Esophagus (tissue), 2 donors: ENCODE results near the gene OR6F1. TPM values are rescaled to one million over a fixed set of nuclear protein-coding genes. Genes with fewer than 3 reads are reported as not detected.
"Not testable (repeated sequence)": the region's sequence is repeated elsewhere in the genome, so short reads cannot be mapped to it uniquely, and the experiment has no call there.

Experiments used
- H3K27ac ChIP-seq, 2 donors: one replicate each; pipeline ENCODE4 v1.5.1; 2013; ENCODE audit warnings: low read depth in 2 of 2, mild to moderate bottlenecking in 2 of 2, inconsistent platforms in 1 of 2, low read length in 1 of 2, moderate library complexity in 1 of 2
- H3K27me3 ChIP-seq, 2 donors: one replicate each; pipeline ENCODE4 v1.6.1; 2013; ENCODE audit warnings: low read length in 2 of 2, control low read depth in 1 of 2, mild to moderate bottlenecking in 1 of 2; ENCODE audit not compliant: insufficient read depth in 2 of 2, control insufficient read depth in 1 of 2
- H3K36me3 ChIP-seq, 2 donors: one replicate each; pipeline ENCODE4 v1.6.1; 2013; ENCODE audit warnings: low read length in 1 of 2; ENCODE audit not compliant: control insufficient read depth in 2 of 2, insufficient read depth in 2 of 2
- H3K4me1 ChIP-seq, 2 donors: one replicate each; pipeline ENCODE4 v1.6.1; 2013; ENCODE audit warnings: low read length in 1 of 2; ENCODE audit not compliant: control insufficient read depth in 2 of 2, insufficient read depth in 2 of 2
- H3K4me3 ChIP-seq, 2 donors: one replicate each; pipeline ENCODE4 v1.5.1; 2013; ENCODE audit warnings: low read length in 2 of 2, mild to moderate bottlenecking in 2 of 2, low read depth in 1 of 2, moderate library complexity in 1 of 2
- H3K9me3 ChIP-seq, 2 donors: one replicate each; pipeline ENCODE4 v1.6.1; 2013; ENCODE audit warnings: mild to moderate bottlenecking in 2 of 2, low read depth in 1 of 2, low read length in 1 of 2, moderate library complexity in 1 of 2; ENCODE audit not compliant: control insufficient read depth in 2 of 2, insufficient read depth in 1 of 2
- WGBS, 2 donors: extraction: QIAGEN DNeasy Blood & Tissue Kit; methylation state at CpG; one replicate each; pipeline ENCODE4 v1.1.7; 2013; 5-methylcytosine and 5-hydroxymethylcytosine counted together
- polyA plus RNA-seq, 2 donors: library from polyadenylated mRNA; stranded (reverse); fragments of 200-250 nt; gene quantifications; one replicate each; pipeline ENCODE4 v1.2.3, GENCODE V29; 2013
- donor health status: healthy with polysubstance abuse.
- donor health status: Bipolar disorder and iron deficiency.

Gene OR6F1
- polyA plus RNA-seq = not detected

GRCh38 chr1:247716546-247716945 is at the start of gene OR6F1:
TSS of gene OR6F1 (minus strand) at chr1:247716646. CDS start at chr1:247712755, 3,891 bp downstream.
- 85 to 86% methylated on average over 3 of the region's 3 CpGs for WGBS, 2 donors
- no peaks in the 10 kb centered on the region for H3K36me3 ChIP-seq
- H3K27me3 ChIP-seq = no peaks in the 10 kb centered on the region
- no peak within 1 kb of the TSS for H3K4me3 ChIP-seq
- H3K27ac ChIP-seq = no peak within 1 kb of the TSS
- no peaks in the 10 kb centered on the region for H3K4me1 ChIP-seq
- H3K9me3 ChIP-seq = peaks cover 0 to 9% of the 10 kb centered on the region in 2 donors

DNA sequence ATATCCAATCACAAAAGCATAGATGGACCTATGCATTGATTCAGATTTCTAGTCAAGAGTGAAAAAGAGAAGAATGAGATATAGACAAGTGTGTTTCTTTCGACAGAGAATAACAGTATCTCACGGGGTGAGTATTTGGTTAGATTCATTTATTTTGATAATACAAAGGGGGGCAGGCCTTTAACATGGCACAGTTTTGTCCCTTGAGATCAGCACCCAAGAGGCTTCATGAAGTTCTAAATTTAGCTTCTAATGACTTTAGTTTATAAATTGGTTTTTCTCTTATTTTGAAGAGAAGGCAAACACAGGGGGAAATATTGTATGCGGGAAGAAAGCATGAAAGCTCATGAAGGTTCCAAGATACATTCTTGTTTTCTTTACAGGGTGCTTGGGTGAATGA is 44.0 kb upstream of the OR6F1 start, which contains the start of gene OR1C1:
OR1C1 (minus strand) TSS at position 101 of the 400 bp plus-strand sequence. CDS start 2,150 bp downstream, outside the sequence.
- no peaks in the 10 kb centered on the region for H3K27me3 ChIP-seq
- WGBS, 2 donors = 91 to 97% methylated on average over 3 of the region's 3 CpGs
- H3K4me3 ChIP-seq = no peak within 1 kb of the TSS
- no peaks in the 10 kb centered on the region for H3K36me3 ChIP-seq
- H3K4me1 ChIP-seq = no peaks in the 10 kb centered on the region
- no peak within 1 kb of the TSS for H3K27ac ChIP-seq
- peaks cover 0 to 7% of the 10 kb centered on the region in 2 donors for H3K9me3 ChIP-seq

- H3K9me3 ChIP-seq = peaks cover 8 to 13% of the 10 kb centered on the region in 2 donors
- not testable (repeated sequence) for H3K4me3 ChIP-seq, H3K27ac ChIP-seq, H3K27me3 ChIP-seq, H3K36me3 ChIP-seq, H3K4me1 ChIP-seq
- 88 to 89% methylated on average over 1 of the region's 1 CpG for WGBS, 2 donors
These were observed 37.9 kb upstream of the OR6F1 start for GRCh38 chr1:247754311-247754710.

DNA sequence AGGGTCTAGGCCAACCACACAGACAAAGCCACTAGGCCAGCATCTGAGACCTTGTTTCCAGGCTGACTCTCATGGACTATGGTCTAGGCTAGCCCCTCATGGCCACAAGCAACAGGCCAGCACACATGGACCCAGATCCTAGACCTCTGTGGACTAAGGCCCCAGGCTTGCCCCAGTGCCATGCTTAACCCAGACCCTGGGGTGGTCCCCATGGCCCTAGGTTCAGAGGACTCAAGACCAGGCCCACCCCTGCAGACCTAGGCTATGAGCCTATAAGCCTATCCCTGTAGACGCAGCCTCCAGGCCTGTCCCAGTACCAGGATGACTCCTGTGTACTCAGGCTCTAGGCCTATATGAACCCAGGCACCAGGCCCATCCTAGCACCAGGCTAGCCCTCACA is 33.4 kb upstream of the OR6F1 start:
- Histone ChIP-seq H3K27ac (no peak overlapping the region), H3K9me3 (peaks cover 6 to 8% of the 10 kb centered on the region in 2 donors), H3K4me1 (no peaks in the 10 kb centered on the region), H3K4me3 (no peak overlapping the region), H3K27me3 (no peaks in the 10 kb centered on the region), H3K36me3 (no peaks in the 10 kb centered on the region)
- 88% methylated on average over 1 of the region's 1 CpG for WGBS, 2 donors

- Histone ChIP-seq H3K27ac (no peak within 1 kb of the TSS), H3K27me3 (no peaks in the 10 kb centered on the region), H3K36me3 (no peaks in the 10 kb centered on the region), H3K4me1 (no peaks in the 10 kb centered on the region), H3K9me3 (peaks cover 6 to 9% of the 10 kb centered on the region in 2 donors), H3K4me3 (no peak within 1 kb of the TSS)
- WGBS, 2 donors = 91 to 94% methylated on average over 2 of the region's 2 CpGs
These were observed 31.6 kb upstream of the OR6F1 start, which contains the start of gene OR14A2 for GRCh38 chr1:247748041-247748440. TSS of gene OR14A2 (minus strand) at chr1:247748141.

GRCh38 chr1:247747616-247748015 is 31.2 kb upstream of the OR6F1 start:
- no peaks in the 10 kb centered on the region for H3K27me3 ChIP-seq
- H3K27ac ChIP-seq = no peak overlapping the region
- peaks cover 6 to 10% of the 10 kb centered on the region in 2 donors for H3K9me3 ChIP-seq
- H3K4me1 ChIP-seq = no peaks in the 10 kb centered on the region
- no peak overlapping the region for H3K4me3 ChIP-seq
- 86 to 90% methylated on average over 7 of the region's 7 CpGs for WGBS, 2 donors
- no peaks in the 10 kb centered on the region for H3K36me3 ChIP-seq

- Histone ChIP-seq H3K9me3 (peaks cover 6 to 10% of the 10 kb centered on the region in 2 donors), H3K36me3 (no peaks in the 10 kb centered on the region), H3K27ac (no peak overlapping the region), H3K4me3 (no peak overlapping the region), H3K27me3 (no peaks in the 10 kb centered on the region), H3K4me1 (no peaks in the 10 kb centered on the region)
- WGBS, 2 donors = 78 to 79% methylated on average over 3 of the region's 3 CpGs
These were observed 30.0 kb upstream of the OR6F1 start for GRCh38 chr1:247746391-247746935.

DNA sequence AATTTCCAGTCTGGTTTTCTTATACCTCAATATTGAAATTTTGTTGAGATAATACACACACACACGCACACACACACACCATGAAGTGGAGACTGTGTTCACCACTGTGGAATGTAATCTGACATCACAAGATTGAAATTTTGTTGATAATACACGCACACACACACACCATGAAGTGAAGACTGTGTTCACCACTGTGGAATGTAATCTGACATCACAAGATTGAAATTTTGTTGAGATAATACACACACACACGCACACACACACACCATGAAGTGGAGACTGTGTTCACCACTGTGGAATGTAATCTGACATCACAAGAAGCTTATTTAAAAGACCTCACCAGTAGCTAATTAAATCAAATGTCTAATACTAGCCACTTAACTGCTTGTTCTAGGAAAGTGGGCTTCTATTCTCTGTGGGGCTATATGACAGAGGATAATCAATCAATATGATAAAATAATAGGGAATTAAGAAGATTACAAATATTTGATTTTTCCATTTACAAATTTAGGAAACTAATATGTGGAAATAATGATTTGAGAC is 25.8 kb upstream of the OR6F1 start:
- WGBS, 2 donors = 56 to 65% methylated on average over 3 of the region's 3 CpGs
- not testable (repeated sequence) for H3K4me1 ChIP-seq, H3K9me3 ChIP-seq

DNA sequence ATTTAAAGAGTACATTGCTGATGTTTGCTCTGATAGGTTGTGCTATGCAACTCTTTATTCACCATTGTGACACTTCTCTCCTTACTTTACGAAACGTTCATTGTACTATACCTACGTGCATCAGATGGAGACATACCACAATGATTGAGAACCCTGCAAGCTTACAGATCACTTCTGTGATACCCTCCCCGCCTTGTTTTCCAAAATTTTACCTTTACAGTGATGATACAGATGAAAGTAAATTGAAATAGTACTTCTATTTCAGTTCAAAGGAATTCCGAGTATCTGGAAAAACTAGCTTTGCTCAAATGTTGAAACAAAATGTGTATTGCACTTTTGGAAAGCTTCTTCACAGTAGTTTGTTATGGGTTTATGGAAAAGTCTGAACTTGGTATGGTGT is 25.3 kb upstream of the OR6F1 start:
- H3K36me3 ChIP-seq = no peaks in the 10 kb centered on the region
- no peak overlapping the region for H3K27ac ChIP-seq
- no peak overlapping the region for H3K4me3 ChIP-seq
- peaks cover 0 to 2% of the 10 kb centered on the region in 2 donors for H3K9me3 ChIP-seq
- H3K4me1 ChIP-seq = no peaks in the 10 kb centered on the region
- H3K27me3 ChIP-seq = no peaks in the 10 kb centered on the region
- 73 to 76% methylated on average over 5 of the region's 5 CpGs for WGBS, 2 donors

More for the DNA sequence above, 25.8 kb upstream of the OR6F1 start:
- H3K27ac ChIP-seq, H3K4me3 ChIP-seq, H3K27me3 ChIP-seq, H3K36me3 ChIP-seq: not testable (repeated sequence)

DNA sequence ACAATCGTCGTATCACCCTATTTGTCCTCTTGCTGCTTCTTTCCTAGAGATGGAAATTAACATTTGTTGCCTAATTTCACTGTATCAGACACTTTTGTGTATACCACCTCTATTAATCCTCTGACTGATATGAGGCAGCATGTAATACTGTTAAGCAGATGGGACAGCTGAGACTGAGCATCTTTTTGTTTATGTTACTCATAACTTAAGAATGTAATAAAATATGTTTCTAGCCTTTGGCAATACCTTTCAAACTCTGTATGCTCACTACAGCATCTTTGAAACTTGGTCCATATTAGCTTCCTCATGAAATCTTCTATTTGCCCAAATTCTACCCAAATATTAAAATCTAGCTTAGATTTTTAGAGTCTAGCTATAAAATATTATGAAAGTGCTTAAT is 24.3 kb upstream of the OR6F1 start:
- Histone ChIP-seq H3K9me3 (peaks cover 0 to 2% of the 10 kb centered on the region in 2 donors), H3K4me3 (no peak overlapping the region), H3K36me3 (no peaks in the 10 kb centered on the region), H3K27ac (no peak overlapping the region), H3K27me3 (no peaks in the 10 kb centered on the region), H3K4me1 (no peaks in the 10 kb centered on the region)
- 79 to 91% methylated on average over 2 of the region's 2 CpGs for WGBS, 2 donors
